SKM-1 treated with dmso at 0.1 percent for 144 hours (cell line): Measurements from ENCODE around the gene CTNND2.
"Not testable (repeated sequence)": the region's sequence is repeated elsewhere in the genome, so short reads cannot be mapped to it uniquely, and the experiment has no call there.

Experiments
- DNase-seq: peaks from one replicate; lab custom pipeline; 2025; ENCODE audit not compliant: unreplicated experiment; lab: John Stamatoyannopoulos, UW

The CTNND2 gene

DNA sequence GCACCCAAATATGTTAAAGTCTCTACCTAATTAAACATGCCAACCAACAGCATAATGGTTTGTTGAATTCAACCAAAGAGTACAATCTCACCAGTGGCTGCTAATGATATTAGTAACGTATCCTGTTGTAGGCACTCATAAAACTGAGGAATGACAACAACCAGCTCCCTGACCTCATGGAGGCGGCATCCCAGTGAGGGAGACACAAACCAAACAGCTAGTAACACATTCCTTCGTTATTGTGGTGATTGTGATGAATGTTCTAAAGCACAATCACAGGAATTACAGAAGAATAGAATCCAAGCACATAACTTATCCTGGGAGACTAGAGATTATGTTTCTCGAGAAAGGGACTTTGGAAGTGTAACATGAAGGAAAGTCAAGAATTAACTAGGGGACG is 224.6 kb downstream of the CTNND2 start:
- DNase-seq: no peak

GRCh38 chr5:11675184-11675583 is 229.1 kb downstream of the CTNND2 start:
- no peak for DNase-seq

GRCh38 chr5:11672385-11673085 is 231.7 kb downstream of the CTNND2 start:
- DNase-seq: peak; percentile 3

DNA sequence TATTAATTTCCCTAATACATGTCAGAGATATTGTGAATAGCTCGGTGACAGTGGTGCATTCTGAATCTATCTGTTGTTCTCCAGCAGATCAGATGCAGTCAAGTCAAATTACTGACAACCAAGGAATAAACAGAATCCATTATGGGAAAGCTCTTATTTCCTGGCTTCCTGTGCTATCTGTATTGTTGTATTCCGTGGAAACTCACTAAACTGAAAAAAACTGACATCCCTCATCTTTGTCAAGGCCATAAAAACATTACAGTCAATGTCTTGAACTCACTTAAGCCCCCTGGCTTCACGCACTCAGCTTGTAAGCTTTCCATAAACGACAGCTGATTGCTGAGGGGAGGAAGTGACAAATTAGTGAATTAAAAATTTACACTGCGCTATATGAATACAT is 245.9 kb downstream of the CTNND2 start:
- DNase-seq: no peak

DNA sequence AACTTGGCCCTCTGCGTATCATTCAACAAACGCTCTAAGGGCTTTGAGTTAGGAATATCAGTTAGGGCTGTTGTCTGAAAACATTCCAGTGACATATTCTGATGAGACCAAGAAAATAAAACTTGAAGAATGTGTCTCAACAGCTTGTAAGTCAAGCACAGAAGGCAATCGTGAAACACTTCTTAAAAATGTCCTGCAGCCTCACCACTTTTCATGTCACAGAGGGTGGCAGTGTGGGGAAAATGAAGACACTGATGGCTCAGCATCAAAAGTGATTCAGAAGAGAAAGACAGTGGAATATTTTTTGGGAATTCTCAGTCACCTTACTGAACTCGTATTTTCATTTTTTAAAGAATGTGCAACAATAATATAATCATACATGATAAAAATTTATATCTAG is 247.3 kb downstream of the CTNND2 start:
- no peak for DNase-seq

- DNase-seq: no peak
These were observed 248.6 kb downstream of the CTNND2 start for GRCh38 chr5:11655681-11656080.

DNA sequence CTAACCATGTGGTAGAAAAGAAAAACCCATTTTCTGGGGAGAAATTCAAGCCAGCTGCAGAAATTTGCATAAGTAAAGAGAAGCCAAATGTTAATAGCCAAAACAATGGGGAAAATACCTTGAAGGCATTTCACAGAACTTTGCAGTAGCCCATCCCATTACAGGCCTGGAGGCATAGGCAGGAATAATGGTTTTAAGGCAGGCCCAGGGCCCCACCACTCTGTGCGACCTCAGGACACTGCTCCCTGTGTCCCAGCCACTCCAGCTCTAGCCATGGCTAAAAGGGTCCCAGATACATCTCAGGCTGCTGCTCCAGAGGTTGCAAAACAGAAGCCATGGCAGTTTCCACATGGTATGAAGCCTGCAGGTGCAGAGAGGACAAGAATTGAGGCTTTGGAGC is 253.3 kb downstream of the CTNND2 start:
- DNase-seq: no peak

DNA sequence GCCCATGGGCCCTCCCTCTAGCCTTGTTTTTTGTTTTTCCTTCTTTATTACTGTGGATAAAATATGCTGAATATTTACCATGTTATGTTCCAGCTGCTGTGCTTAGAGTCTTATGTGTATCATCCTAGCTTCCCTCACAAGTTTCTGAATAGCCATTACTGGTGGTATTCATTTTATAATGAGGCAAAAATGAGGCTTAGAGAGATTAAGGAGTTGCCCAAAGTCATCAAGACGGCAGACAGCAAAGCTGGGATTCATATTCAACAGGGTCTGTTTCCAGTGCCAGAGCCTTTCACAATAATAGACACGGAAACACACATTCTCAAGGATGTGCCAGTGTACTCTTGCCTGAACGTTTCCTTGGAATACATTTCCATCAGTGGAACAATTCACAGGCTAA is 258.1 kb downstream of the CTNND2 start:
- DNase-seq: no peak

GRCh38 chr5:11642438-11642837 is 261.8 kb downstream of the CTNND2 start:
- DNase-seq: no peak

- DNase-seq: no peak
These were observed 263.9 kb downstream of the CTNND2 start for GRCh38 chr5:11640158-11640873.

- no peak for DNase-seq
These were observed 281.5 kb downstream of the CTNND2 start for GRCh38 chr5:11622785-11623184.

DNA sequence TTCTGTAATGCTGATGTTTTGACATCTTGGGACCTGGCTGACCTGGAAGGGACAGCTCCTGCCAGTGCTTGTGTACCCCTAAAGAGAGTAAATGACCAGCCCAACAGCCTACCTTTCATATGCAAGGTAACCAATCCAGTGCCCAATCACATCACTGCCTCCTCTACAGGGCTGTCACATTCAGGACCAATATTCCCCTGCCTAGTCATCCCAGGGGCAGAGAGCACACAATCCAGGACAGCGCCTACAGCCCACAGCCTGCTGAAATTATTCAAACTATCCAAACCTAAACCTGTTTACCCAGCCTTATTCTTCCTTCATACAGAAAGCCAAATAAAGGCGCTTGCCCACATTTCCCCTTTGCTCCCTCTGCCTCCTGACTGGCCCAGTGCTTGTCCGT is 284.1 kb downstream of the CTNND2 start:
- DNase-seq: no peak

DNA sequence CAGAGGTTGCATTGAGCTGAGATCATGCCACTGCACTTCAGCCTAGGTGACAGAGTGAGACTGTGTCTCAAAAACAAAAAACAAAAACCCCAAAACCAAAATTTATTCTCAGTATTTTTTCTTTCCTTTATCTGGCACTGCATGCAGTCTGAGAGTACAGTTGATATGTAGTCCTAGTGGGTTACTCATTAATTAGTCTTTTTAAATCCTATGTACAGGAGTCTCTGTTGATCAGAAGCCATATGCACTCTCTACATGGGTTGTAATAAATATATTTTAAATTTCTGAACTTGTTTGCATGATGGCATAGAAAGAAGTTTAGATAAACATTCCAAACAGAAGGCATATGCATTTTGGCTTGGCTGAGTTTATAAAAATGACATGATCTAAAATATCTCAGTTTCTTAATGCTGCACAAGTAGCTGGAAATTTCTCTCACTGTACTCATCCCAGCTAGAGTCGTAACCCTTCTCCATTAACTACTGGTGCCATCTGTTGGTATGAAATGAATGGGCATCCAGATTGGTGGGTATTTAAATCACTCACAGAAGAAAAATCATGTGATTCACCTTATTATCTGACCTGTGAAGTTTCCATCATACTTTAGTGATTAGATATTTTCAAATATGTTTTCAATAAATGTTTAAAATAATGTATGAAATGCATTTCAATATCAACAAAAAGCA is 284.8 kb downstream of the CTNND2 start:
- DNase-seq: no peak

GRCh38 chr5:11617080-11617479 is 287.2 kb downstream of the CTNND2 start:
- DNase-seq: no peak

GRCh38 chr5:11616624-11617023 is 287.6 kb downstream of the CTNND2 start:
- not testable (repeated sequence) for DNase-seq

DNA sequence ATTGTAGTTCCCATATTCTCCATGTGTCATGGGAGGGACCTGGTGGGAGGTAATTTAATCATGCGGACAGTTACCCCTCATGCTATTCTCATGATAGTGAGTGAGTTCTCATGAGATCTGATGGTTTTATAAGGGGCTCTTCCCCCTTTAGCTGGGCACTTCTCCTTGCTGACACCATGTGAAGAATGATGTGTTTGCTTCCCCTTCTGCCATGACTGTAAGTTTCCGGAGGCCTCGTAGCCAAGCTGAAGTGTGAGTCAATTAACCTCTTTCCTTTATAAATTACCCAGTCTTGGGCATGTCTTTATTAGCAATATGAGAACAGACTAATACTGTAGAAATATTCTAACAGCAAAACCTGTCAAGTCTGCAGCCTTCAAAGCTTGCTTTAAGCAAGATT is 293.2 kb downstream of the CTNND2 start:
- no peak for DNase-seq

DNA sequence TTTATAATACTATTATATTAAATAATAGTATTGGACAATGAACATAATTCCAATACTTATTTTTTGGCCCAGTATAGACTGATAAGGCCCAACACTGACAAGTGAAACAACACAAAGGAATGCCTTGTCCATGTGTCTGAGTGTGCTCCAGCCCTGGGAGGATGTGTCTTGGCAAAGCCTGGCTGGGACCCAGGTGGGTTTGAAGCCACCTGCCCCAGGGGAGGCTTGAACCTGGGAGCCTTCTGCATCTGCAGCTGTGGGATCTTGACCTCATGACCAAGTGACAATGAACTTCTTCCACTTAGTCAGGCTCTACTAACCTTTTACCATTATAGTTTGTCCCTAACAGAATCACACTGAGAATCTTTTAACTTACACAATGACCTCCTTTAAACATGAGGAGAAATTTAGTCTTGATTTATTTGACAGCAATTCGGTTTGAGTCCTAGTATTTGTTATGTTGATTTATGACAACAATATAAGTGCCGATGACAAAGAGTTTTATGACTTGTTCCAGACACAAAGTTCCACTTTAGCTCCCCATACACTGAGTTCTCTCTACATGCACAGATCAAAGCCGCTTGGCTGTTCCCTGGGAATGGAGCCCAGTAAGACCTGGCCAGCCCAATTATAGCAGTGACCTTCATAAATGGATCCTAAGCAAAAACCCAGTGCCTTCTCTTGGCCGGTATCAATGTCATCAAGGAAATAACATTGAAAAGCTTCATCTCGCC is 294.5 kb downstream of the CTNND2 start:
- no peak for DNase-seq

DNA sequence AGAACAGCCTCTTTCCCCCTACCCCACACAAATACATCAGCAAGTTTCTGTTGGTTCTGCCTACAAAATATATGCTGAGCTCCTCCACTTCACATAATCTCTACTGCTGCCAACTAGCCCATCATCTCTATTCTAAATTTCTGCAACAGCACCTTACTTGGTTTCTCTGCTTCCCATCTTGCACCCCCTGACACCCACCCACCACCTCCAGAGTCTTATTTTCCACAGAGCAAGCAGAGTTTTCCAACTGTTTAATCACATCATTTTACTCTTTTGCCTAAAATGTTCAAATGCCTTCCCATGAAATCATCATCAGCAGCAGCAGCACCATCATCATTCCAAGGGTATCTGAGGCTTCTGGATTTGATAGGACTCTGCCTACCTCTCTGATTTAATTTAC is 295.7 kb downstream of the CTNND2 start:
- no peak for DNase-seq

DNA sequence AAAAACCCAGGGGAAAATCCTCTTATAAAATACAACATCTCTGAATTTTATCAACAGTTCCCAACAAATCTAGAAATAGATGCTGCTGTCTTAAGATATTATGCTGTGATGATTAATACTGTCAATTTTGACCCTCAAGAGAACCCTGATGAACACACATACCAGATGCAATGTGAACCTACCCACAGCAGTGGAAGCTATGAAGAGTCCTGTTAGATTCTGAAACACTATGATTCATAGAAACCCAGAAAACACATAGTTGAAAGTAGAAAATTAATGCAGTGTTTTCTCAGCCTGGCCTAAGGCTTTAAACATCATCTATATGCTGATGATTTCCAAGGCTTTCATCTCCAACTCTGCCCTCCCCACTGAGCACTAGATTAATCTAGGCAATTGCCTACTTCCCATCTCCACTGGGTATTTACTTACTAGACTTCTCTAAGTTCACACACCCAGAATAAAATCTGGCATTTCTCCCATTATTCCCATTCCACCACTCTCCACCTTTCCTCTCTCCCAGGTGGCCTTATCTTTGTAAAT is 296.2 kb downstream of the CTNND2 start:
- DNase-seq: no peak

DNA sequence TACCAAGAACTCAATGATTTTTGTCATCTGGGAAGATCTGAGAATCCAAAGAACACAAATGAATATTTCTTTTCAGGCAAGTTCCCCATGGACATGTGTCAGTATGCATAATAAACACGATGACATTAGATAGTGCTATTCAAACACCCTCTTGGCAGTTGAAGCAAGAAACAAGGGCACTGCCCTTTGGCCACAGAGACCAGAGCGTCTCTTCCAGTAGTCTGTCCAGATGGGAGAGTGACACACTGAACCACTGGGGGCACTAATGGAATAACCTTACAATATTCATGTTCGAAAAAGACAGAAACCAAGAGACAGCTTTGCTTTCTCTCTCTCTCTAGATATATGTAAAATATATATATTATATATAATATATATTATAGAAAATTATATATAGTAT is 301.9 kb downstream of the CTNND2 start:
- DNase-seq: no peak

DNA sequence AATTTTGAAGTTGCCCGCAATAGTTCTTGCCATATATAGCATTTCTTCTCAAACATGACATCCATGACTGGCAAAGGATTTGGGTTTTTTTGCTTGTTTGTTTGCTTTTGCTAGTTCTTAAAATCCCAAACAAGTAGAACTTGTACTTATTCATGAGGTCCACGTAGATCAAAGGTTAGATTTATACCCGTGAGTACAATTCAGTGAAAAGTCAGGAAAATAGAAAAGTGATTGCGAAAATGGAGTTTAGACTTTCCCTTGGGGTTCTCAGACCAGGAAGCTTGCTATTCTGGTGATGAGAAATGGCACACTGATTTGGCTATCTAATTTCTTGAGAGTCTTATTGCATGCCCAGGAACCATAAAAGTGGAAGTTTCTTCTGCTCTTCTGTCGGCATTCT is 304.7 kb downstream of the CTNND2 start:
- no peak for DNase-seq
